DMS53 (cell line): ENCODE results near the gene TIAM2.
"Not testable (repeated sequence)": the region's sequence is repeated elsewhere in the genome, so short reads cannot be mapped to it uniquely, and the experiment has no call there.

Source experiments
- DNase-seq: peaks from one replicate; lab custom pipeline; 2025; lab: John Stamatoyannopoulos, UW

Gene TIAM2

DNA sequence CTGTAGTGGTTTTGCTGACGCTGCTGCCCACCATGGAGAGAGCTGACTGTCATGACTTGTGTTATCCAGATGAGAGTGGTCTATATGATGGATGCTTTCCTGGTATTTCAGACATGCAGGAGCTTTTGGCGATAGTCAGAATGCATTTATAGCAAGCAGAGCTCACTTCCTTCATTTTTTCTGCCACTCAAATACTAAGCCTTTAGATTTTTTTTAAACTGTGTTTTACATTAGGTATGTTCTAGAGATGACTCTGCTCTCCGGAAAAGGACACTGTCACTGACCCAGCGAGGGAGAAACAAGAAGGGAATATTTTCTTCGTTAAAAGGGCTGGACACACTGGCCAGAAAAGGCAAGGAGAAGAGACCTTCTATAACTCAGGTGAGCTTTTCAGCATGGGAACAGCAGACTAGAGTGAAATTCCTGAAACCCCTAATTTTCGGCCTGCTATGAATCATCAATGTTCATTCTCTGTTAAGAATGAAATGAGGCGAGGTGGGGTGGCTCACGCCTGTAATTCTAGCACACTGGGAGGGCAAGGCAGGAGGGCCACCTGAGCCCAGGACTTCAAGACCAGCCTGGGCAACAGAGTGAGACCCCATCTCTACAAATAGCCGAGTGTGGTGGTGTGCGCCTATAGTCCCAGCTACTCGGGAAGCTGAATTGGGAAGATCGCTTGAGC is 170.1 kb downstream of the TIAM2 start:
- DNase-seq: no peak

GRCh38 chr6:155170519-155170918 is 175.4 kb downstream of the TIAM2 start:
- DNase-seq: no peak

- peak; percentile 22 for DNase-seq
Observed at GRCh38 chr6:155171109-155171746, 176.1 kb downstream of the TIAM2 start.

GRCh38 chr6:155171747-155172449 is 176.8 kb downstream of the TIAM2 start:
- no peak for DNase-seq

DNA sequence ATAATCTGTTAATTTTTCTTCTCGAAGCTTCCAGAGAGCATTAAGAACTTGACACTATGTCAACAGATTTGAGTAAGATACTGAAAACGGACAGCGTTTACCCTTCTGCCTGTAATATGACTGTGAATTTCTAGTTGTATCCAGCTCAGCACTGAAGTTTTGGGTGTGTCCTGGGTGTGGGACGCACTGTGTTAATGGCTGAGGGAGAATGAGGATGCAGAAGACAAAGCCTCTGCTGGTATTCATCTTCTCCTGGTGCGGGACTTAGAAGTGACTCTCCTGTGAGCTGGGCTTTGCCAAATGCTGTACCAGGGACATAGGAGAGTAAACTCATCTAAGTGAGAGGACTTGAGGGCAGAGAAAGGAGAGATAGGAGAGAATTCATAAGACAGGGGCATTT is 178.4 kb downstream of the TIAM2 start:
- DNase-seq: no peak

DNA sequence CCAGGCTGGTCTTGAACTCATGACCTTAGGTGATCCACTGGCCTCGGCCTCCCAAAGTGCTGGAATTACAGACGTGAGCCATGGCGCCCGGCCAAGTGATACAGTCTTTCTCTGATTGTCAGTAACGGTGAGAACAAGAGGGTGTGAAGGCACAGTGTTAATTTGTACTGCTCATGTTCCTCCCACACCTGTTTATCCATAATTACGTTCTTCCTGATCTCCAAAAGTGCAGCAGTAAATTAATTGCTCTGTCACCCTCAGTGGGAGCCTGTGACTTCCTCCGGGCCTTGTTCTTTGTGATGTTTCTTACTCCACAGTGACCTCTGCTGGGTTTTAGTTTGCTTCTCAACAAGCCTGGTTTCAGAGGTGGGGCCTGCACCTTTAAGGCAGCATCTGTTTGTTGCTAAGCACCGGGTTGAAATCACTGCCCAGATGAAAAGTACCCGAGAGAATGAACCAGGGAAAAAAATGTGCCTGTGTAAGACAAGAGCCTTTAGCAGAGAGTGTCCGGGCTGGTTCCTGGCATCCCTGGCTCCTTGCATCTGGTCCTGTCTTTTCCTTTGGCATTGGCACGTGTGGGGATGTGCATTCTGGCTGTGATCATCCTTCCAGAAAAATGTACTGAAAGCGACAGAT is 179.6 kb downstream of the TIAM2 start:
- peak; percentile 89 for DNase-seq

GRCh38 chr6:155177363-155177961 is 182.3 kb downstream of the TIAM2 start:
- peak; percentile 78 for DNase-seq

- DNase-seq: no peak
Observed at GRCh38 chr6:155181498-155181897, 186.4 kb downstream of the TIAM2 start.

DNA sequence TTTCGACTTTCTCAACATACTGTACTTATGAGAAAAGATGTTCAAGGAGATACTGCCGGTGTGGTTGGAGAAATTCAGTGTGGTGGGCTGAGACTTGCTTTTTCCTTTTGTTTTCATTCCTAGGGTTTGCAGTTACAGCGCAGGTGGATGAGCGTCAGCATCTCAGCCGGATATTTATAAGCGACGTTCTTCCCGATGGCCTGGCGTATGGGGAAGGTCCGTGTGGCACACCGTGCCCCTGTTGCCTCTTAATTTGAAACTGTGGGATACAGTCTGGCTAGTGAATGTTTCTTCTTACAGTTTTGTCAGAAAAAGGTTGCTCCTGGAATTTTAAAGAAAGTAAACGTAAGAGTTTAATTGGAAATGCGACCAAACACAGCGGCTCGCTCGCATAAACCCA is 187.0 kb downstream of the TIAM2 start:
- DNase-seq: no peak

GRCh38 chr6:155183095-155183494 is 188.0 kb downstream of the TIAM2 start:
- no peak for DNase-seq

DNA sequence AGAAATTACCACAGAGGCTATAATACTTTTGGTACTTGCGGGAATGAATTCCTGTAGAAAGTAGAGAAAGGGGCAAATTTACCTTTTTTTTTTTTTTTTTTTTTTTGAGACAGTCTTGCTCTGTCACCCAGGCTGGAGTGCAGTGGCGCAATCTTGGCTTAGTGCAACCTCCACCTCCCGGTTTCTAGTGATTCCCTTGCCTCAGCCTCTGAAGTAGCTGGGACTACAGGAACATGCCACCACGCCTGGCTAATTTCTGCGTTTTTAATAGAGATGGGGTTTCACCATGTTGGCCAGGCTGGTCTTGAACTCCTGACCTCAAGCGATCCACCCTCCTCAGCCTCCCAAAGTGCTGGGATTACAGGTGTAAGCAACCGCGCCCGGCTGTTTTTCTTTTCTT is 189.9 kb downstream of the TIAM2 start:
- DNase-seq: not testable (repeated sequence)

GRCh38 chr6:155185544-155185943 is 190.4 kb downstream of the TIAM2 start:
- DNase-seq: peak; percentile 62

DNA sequence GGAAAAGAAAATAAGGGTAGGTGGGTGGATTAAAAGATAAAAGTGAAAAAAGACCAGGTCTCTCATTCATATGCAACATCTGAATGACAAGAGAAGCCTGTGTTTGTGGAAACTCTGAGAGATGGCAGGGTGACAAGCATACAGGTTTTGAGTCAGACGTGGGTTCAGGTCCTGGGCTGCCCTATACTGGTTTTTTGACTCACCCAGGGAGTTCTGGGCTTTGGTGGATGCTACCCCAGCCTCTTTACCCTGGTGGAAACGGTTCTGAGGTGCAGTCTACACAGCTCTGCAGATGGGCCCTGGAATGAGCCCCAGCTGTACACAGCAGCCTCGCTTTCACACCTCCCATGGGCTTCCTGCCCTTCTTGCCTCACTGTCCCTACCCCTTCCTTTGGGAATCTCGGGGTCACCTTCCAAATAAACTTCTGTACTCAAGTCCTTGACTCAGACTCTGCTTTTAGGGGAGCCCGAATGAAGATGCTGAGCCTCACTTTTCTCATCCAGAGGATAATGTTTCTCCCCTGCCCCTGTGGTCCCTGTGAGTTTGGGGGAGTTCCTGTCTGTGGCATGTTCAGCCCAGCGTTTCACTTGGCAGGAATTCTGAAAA is 191.0 kb downstream of the TIAM2 start:
- DNase-seq: no peak

- DNase-seq: no peak
Observed at GRCh38 chr6:155187106-155187505, 192.0 kb downstream of the TIAM2 start.

GRCh38 chr6:155187994-155188706 is 193.0 kb downstream of the TIAM2 start:
- no peak for DNase-seq

DNA sequence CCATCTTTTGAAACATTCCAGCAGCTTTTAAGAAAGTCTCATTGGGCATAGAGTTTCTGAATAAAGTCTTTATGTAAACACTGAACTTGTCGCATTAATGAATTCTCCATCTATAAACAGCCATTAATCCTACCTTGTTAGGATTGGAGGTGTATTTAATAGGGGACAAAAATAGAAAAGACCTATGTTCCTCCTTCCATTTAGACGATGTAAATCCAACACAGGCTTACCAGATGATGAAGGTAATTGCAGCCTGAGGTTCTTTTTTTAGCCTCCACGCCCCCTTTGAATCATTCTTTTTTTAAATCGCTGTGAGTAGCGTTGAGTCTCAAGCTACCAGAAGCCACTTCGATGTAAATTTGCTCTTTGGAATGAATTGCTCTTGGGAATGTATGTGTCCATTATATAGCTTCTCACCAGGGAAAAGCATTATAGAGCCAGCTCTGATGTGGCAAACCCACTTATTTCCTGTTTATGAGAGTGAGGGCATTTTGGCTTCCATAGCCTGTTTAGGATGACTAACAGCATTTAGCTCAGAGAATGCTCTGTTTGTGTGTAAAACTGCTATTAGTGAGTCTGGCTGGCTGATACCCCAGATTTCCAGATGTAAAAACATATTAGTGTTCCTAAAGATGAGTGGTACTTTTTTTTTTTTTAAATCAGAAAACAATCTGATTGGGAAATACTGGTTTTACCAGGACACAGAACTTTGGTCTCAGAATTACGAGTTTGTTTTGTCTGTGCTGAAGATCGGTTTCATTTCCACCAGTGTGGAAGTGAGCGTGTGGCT is 193.8 kb downstream of the TIAM2 start:
- DNase-seq: no peak

DNA sequence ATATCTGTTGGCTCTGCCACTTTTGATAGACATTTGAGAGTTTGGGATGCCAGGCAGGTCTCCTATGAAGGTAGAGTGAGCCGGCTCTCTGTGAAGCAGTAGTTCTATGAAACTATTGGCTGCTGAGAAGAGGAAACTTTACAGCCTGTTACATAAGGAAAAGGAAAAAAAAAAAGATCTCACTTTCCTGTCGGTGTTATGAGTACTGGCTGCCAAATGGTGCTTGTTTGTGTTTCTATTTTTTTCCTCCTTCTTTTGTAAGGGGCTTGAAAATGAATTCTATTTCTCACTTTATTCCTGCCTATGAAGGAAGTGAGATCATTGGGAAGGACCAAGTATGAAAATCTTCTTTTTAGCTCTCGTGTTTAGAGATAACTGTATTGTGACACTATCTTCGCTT is 195.6 kb downstream of the TIAM2 start:
- no peak for DNase-seq

DNA sequence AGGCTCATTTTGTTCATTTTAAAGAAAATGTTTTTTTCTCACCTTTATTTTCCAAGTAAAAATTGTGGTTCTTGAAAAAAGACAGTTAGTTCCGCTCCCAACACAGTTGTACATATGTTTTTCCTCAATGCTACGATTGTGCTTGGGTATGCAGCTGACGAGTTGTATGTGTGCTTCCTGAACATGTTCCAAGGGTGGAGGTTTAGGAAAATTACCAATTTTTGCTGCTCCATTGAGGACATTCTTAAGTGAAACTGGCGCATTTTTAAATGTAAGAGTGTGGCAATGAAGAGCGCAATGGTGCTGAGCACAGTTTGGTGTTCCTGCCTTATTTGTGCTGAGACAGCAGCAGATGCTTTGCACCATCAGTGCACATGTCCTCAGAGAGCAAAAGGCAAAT is 198.4 kb downstream of the TIAM2 start:
- DNase-seq: no peak

GRCh38 chr6:155194399-155194798 is 199.3 kb downstream of the TIAM2 start:
- peak; percentile 51 for DNase-seq

DNA sequence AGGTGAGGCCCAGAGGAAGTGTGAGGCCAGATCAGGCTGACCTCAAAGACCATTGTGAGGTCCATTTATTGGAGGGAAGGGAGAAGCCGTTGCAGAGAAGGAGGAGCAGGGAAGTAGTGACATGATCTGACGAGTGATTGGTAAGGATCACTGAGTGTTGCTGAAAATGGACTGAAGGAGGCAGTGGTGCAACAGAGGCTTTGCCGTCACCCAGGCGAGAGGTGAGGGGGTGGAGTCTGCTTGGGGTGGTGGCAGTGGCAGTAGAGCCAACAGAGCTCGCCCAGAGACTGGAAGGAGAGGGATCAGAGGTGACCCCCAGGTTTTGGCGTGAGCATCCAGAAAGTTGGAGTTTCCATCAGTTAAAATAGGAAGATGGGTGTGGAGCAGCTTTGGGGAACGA is 200.8 kb downstream of the TIAM2 start:
- DNase-seq: no peak
